NCI-H446 treated with DMSO at 0.1 percent for 48 hours (cell line): ENCODE measurements around the gene WHRN.

Experiments
- DNase-seq: peaks from one replicate; lab custom pipeline; 2025; lab: John Stamatoyannopoulos, UW

WHRN gene

DNA sequence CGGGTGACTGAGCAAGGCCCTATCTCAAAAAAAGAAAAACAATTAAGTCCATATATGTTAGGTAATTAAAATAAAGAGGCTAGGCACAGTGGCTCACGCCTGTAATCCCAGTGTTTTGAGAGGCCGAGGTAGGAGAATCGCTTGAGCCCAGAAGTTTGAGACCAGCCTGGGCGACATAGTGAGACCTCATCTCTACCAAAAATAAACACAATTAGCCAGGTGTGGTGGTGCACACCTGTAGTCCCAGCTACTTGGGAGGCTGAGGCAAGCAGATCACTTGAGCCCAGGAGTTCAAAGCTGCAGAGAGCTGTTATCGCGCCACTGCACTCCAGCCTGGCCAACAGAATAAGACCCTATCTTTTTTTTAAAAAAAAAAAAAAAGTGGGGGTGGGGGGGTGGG lies 12.3 kb downstream of the WHRN start:
- no peak for DNase-seq

- DNase-seq, result no peak
Observed at GRCh38 chr9:114491430-114492003, 13.8 kb downstream of the WHRN start.

DNA sequence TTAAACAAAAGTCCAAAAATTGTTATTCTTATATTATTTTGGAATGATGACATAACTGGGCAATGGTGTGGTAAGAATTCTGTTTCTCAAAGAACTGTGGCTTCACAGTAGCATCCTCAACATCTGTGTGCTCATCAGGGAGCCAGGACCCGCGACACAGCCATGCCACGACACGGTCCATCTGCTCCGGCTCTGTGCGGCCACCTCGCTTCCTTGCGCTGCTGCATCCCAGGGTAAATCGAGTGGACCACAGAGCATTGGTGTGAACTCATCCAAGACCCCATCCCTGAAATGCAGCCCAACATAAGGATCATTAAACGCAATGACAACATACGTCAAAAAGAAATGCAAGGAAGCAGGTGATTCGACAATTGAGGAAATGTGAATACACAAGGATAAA lies 15.3 kb downstream of the WHRN start:
- DNase-seq, result no peak

GRCh38 chr9:114488398-114489129 lies 16.7 kb downstream of the WHRN start:
- no peak for DNase-seq

- DNase-seq, result no peak
Observed at GRCh38 chr9:114487607-114488300, 17.5 kb downstream of the WHRN start.

DNA sequence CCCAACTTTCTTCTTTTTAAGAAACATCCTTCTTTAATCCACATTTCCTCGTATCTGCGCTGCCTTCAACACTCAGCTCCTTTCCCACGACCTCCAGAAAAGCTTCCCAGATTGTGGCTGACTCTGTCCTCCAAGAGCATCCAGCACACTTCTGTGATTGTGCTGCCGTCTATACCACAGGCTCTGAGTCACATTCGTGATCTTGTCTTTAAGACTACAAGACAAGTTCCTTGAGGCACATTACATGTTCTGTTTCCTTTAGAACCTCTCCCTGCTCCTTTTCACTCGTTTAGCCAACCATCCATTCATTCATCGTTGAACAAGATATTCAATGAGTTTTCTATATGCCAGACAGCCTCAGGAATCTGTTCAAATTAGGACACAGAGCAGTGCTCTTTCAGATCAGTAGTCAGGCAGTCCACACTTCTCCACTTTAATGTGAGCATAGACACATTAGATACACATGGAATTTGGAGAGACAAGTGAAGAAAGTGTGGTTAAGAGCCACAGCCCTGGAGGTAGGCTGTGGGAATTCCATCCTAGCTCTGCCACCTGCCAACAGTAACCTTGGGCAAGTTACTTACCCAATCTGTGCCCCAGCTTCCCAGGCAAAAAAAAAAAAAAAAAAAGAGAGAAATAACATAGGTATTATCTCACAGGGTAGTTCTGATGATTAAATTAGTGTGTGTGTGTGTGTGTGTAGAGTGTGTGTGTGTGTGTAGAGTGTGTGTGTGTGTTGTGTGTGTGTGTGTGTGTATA lies 18.9 kb downstream of the WHRN start:
- DNase-seq, result no peak

DNA sequence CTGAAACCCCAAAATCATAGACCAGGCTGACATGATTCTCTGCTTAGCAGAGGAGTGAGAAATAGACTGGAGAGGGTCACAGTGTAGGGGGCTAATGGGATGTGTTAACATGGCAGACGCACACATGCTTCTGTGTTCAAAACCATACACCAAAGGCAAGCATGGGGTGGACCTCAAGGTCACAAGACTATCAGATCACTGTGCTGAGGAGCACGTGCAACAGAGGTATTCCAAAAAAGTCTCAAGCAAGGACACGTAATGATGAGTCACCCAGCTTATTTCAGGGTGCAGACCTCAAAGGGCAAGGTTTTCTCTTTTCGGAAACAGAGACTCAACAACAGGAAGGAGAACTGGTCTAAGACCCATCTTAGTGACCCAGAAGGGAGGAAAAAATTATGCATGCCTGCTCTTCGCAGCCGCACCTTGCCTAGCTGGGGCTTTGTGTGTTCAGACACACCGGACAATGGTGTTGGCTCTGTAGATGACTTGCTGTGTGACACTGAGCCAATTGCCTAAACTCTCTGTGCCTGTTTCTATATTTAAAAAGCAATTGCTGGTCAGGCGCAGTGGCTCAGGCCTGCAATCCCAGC lies 20.3 kb downstream of the WHRN start:
- no peak for DNase-seq

- DNase-seq, result no peak
Observed at GRCh38 chr9:114484215-114484853, 20.9 kb downstream of the WHRN start.

DNA sequence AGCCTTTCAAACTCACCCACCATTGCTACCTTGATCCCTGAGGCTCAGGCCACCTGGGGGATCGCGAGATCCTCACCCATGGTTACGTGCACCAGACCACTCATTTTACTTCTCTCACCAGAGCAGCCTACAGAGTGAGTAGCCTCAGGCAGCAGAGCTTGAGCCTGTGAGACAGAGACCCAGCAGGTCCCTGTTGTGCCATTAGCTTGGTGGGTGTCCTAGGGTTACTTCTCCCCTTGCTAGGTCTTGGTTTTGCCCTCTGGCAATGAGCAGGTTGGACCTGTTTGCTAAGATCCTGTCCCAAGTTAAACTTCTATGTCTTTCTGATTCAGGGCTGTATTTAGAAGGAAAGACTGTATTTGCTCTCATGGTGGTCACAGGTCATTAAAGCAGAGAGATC lies 21.8 kb downstream of the WHRN start:
- no peak for DNase-seq

DNA sequence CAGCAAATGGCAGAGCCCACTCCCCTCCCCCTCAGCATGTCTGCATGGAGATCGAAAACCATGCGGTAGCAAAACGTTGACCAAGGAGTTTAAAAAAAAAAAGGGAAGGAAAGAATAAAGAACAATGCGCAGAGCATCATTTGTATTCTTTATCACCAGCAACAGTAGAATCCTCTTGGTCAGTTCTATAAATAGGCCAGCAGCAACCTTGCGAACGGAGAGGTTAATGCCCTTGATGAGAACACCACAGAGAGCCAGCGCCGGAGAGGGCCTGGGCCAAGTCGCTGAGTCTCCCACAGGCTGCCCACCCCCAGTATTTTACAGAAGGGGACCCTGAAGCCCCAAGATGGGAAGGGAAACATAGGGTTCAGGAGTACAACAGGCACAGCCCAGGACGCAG lies 22.7 kb downstream of the WHRN start:
- DNase-seq, result no peak

DNA sequence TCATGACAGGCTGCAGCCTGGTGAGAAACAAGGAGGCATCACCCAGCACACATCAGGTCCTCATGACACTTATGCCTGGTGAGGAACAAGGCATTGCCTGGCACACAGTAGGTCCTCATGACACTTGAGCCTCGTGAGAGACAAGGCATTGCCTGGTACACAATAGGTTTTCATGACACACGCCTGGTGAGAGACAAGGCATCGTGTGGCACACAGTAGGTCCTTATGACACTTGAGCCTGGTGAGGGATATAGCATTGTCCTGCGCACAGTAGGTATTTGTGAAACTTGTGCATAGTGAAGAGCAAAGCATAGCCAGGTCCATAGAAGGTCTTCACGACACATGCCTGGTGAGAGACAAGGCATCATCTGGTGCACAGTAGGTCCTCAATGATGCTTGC lies 23.5 kb downstream of the WHRN start:
- no peak for DNase-seq

- no peak for DNase-seq
Observed at GRCh38 chr9:114480746-114481435, 24.4 kb downstream of the WHRN start.

- DNase-seq, result no peak
Observed at GRCh38 chr9:114478871-114479270, 26.4 kb downstream of the WHRN start.

DNA sequence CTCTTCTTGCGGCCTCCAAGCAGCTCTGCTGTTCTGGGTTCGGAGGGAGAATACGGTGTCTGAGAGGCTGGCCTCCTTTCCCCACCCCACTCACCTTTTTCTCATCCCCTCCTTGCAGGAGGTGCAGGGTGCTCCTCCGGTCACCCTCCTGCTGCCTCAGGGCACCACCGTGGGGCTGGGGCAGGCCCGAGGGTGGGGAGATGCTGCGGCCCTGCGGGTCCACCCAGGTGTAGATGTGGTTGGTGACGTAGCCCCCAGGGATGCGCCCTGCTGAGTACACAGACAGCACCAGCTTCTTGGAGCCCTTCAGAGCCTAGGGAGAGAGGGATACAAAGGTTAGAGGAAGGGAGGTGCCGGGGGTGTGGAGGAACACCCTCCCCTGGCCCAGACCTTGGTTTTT lies 26.8 kb downstream of the WHRN start:
- no peak for DNase-seq

- no peak for DNase-seq
Observed at GRCh38 chr9:114477642-114478041, 27.6 kb downstream of the WHRN start.

GRCh38 chr9:114476891-114477469 lies 28.3 kb downstream of the WHRN start:
- no peak for DNase-seq

- DNase-seq, result no peak
Observed at GRCh38 chr9:114475412-114476135, 29.7 kb downstream of the WHRN start.

DNA sequence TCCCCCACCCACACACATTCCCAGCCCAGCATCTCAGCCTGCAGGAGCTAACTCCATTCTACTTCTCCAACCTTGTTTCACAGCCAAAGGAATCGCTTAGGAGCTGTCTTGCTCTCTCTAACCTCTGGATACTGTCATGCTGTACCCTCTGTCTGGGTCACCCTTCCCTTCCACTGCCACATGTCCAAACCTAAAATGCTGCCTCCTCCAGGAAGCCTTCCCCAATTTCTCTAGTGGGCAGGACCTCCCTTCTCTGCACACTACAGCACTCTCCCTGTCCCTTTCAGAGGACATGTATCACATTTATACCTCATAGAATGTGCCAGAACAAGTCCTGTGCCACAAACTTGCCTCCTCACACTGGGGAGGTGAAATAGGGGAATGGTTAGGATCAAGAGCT lies 30.8 kb downstream of the WHRN start:
- DNase-seq, result no peak

GRCh38 chr9:114473447-114473801 lies 31.8 kb downstream of the WHRN start:
- no peak for DNase-seq

DNA sequence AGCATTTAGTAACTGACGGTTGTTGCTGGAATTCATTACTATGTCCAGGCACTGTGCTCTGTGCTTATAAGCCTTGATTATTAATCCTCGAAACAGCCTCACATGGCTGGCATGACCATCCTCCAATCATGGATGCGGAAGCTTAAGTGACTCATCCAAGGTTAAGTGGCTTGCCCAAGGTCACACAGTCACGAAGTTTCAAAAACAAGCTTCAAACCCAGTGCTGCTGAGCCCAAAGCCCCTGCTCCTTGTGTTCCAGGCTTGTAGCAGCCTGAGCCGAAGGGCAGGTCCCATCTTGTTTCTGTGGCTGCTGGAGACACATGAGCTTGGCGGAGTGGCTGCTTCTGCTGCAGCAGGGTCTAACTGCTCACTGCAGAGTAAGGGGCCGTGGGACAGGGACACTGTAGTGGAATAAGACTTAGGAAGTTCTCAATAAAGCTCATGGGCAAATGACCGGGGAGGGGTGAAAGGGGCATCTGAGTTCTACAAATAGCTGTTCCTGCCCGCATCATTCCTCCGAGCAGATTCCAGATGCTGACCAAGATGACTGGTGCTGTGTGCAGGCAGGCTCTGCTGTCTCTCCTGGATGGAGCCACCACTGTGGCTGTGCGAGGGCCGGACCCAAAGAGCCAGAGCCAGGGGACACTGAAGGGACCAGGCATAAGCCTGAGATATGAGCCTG lies 32.4 kb downstream of the WHRN start:
- DNase-seq, result no peak
